ENCODE data around the gene SFTA2. TPM values are rescaled to one million over a fixed set of nuclear protein-coding genes. Genes with fewer than 3 reads are reported as not detected.

Gene SFTA2
- total and polyA plus RNA-seq, 2 of the 8 experiments (the other 6 are each of a cell fraction or from before 2014, with no cell fraction given), result not detected

DNA sequence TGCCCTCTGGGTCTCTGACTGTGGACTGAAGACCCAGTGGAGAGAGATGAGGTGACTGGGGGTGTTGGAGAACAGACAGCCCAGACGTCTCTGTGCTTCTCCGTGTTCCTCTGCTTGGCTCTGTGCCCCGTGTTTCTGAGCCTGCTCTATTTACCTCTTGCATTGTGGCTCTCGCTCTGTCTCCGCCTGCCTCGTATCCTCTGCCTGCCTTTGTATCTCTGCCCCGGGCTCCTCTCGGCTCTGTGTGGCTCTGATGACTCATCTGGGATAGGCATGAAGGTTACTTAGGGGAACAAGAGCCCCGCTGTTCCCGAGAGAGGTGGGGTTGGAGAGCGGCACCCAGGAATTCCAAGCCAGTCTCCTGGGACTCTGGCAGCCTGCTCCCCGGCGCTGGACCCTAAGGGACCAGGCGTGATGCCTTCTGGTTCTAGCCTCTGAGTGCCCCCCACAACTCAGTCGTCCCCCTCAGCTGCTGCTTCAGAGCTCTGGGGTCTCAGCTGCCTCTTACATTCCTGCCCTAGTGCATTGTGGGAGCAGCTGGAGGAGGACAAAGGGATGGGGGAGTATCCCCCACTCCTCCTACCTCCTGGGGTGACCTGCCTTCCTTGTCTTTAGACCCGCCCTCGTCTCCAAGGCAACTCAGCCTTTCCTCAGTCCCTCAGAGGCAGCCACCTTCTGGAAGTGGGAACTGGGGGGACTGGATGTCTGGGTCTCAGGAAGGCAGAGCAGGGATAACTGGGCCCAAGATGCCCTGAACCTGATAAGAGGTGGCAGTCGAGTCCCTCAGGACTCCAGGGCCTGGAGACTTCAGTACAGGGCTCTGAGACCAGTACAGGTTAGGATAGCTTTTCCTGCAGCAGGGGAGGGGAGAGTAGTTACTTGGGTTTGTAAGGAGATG lies 45.7 kb downstream of the SFTA2 start:
- Histone ChIP-seq H4K91ac (replicated peaks; ENCODE audit: insufficient read length, low read length) (peak overlapping the region; percentile 82), H4K20me1 (replicated peaks in 1 of 2; ENCODE audit: control insufficient read depth in 1 of 2, insufficient read depth in 2 of 2, low read length in 2 of 2) (peaks cover 2 to 24% of the 10 kb centered on the region in 2 experiments), H3K4me2 (ENCODE audit: insufficient read depth in 1 of 2, low read depth in 2 of 2, low read length in 2 of 2) (peak overlapping the region; percentile 90 to 92), H3K9me3 (ENCODE audit: insufficient read depth in 2 of 2, low read depth in 1 of 2, low read length in 1 of 2) (no peaks in the 10 kb centered on the region), H2AFZ (ENCODE audit: low read length) (no peak overlapping the region), H2BK12ac (ENCODE audit: low read depth, low read length) (peak overlapping the region; percentile 21; the same call in 1 of the 2 replicates), H2BK120ac (replicated peaks; ENCODE audit: low read depth, low read length) (no peak overlapping the region), H3K4me1 (replicated peaks in 1 of 4; ENCODE audit: control insufficient read depth in 3 of 4, insufficient read depth in 4 of 4, low read length in 3 of 4) (peaks cover 6 to 46% (median 31%) of the 10 kb centered on the region in 4 experiments), H3K4ac (replicated peaks; ENCODE audit: insufficient read length, low read depth, low read length) (peak overlapping the region; percentile 79), H2BK5ac (ENCODE audit: low read depth, low read length) (peak overlapping the region; percentile 94), H3K36me3 (ENCODE audit: control insufficient read depth in 2 of 4, insufficient read depth in 4 of 4, low read length in 3 of 4) (peaks cover 17 to 28% (median 22%) of the 10 kb centered on the region in 4 experiments), H3K56ac (replicated peaks; ENCODE audit: insufficient read length, low read depth, low read length) (peak overlapping the region; percentile 52), H2BK20ac (ENCODE audit: low read length) (peak overlapping the region; percentile 23; the same call in 1 of the 2 replicates), H3K4me3 (ENCODE audit: extremely low read depth in 1 of 4, insufficient read depth in 2 of 4, low read depth in 3 of 4, low read length in 4 of 4) (peak overlapping the region; percentile 51 to 86 (median 61)), H3K79me2 (ENCODE audit: control insufficient read depth in 1 of 2, insufficient read depth in 2 of 2, low read length in 2 of 2) (peaks cover 9 to 84% of the 10 kb centered on the region in 2 experiments), H3K23ac (ENCODE audit: insufficient read length) (no peak overlapping the region), H3K14ac (ENCODE audit: insufficient read length) (no peak overlapping the region), H2BK15ac (ENCODE audit: low read length) (0 out of 2 replicates have a peak overlapping the region, but pooled peaks have one; percentile 97), H4K5ac (ENCODE audit: insufficient read length, low read depth, low read length) (peak overlapping the region; percentile 48), H3K27ac (ENCODE audit: low read depth, low read length) (peak overlapping the region; percentile 86), H3K23me2 (ENCODE audit: low read depth, low read length) (peaks cover 32% of the 10 kb centered on the region), H3K79me1 (ENCODE audit: low read depth, low read length) (peaks cover 21% of the 10 kb centered on the region), H3K9ac (replicated peaks in 1 of 4; ENCODE audit: extremely low read depth in 1 of 4, low read depth in 3 of 4, low read length in 3 of 4) (peak overlapping the region in 3 of 4 experiments; percentile 65 to 76 (median 73); a peak in 6 of 7 replicates), H3K18ac (ENCODE audit: extremely low read depth, low read length) (peak overlapping the region; percentile 99), H3K27me3 (replicated peaks in 1 of 4; ENCODE audit: control insufficient read depth in 3 of 4, extremely low read depth in 1 of 4, insufficient read depth in 3 of 4, low read length in 3 of 4) (no peaks in the 10 kb centered on the region), H4K8ac (ENCODE audit: extremely low read depth, insufficient read depth, low read length) (no peak overlapping the region), H2AK5ac (ENCODE audit: low read depth, low read length) (peak overlapping the region; percentile 13; the same call in 1 of the 2 replicates)
- CTCF ChIA-PET (ENCODE audit: partially characterized antibody), result interaction anchor here (0.6 to 29.0 kb wide), 9 partner anchors 10 to 193 kb away, joined by 3 to 610 read pairs (median 6); partner anchors contain the start of genes MUCL3 and VARS2
- FAIRE-seq, result peak; percentile 48
- 3% methylated on average over 18 of the region's 18 CpGs; no CpG with 5 or more reads in 1 of the 2 experiments for WGBS, 2 experiments (ENCODE audit: extremely low coverage in 1 of 2, insufficient coverage in 1 of 2, insufficient read length in 1 of 2, insufficient replicate concordance in 2 of 2, low coverage in 1 of 2, low lambda C conversion rate in 2 of 2, missing lambda C conversion rate in 1 of 2)
- POLR2A ChIA-PET (ENCODE audit: partially characterized antibody), result interaction anchor here (0.6 to 19.5 kb wide), 15 partner anchors 8 to 956 kb away, joined by 3 to 452 read pairs (median 3); partner anchors contain the start of genes FLOT1, GTF2H4, IER3 and VARS2
- peak; percentile 87 to 91 for DNase-seq (ENCODE audit: low read depth in 1 of 2, low spot score in 2 of 2)
- TF ChIP-seq CBX8 (IDR thresholded peaks at IDR 0.05; ENCODE audit: borderline replicate concordance, low read depth, low read length), result no peak
- TF ChIP-seq RBBP5 (IDR thresholded peaks at IDR 0.05; ENCODE audit: borderline replicate concordance, low read depth, low read length), result peak; percentile 63; the same call in 1 of the 2 replicates
- TF ChIP-seq RAD21 (IDR thresholded peaks at IDR 0.05 in 1 of 2, conservative IDR thresholded peaks at IDR 0.05 in 1 of 2; ENCODE audit: low read depth in 2 of 2, low read length in 2 of 2), result no peak; a peak in 1 of 4 replicates
- TF ChIP-seq PHF8 (conservative IDR thresholded peaks at IDR 0.05; ENCODE audit: low read depth, low read length), result 0 out of 2 replicates have a peak, but pooled peaks have one; percentile 38
- TF ChIP-seq CTBP2 (IDR thresholded peaks at IDR 0.05; ENCODE audit: borderline replicate concordance, insufficient read depth, insufficient read length, low read length), result peak; percentile 65
- TF ChIP-seq JUN (IDR thresholded peaks at IDR 0.05; ENCODE audit: low read depth, low read length), result no peak
- TF ChIP-seq SP4 (IDR thresholded peaks at IDR 0.05; ENCODE audit: low read length), result no peak
- peak in 1 of 2 experiments; percentile 65; a peak in 1 of 3 replicates for TF ChIP-seq EP300 (IDR thresholded peaks at IDR 0.05; ENCODE audit: borderline replicate concordance in 1 of 2, low read depth in 2 of 2, low read length in 2 of 2)
- no peak for TF ChIP-seq YY1 (IDR thresholded peaks at IDR 0.05; ENCODE audit: low read depth, low read length)
